C4-2B (cell line): ENCODE results near the gene SLC39A1.

Experiments
- ZFX ChIP-seq: fragments of 450-650 bp; IDR thresholded peaks from 2 replicates; pipeline ENCODE4 v1.6.1; 2017
- TF ChIP-seq, protein P1 (sequence below): fragments of 450-650 bp; conservative IDR thresholded peaks from 2 replicates; pipeline ENCODE4 v1.5.1; 2017; ENCODE audit warnings: mild to moderate bottlenecking

DNA sequence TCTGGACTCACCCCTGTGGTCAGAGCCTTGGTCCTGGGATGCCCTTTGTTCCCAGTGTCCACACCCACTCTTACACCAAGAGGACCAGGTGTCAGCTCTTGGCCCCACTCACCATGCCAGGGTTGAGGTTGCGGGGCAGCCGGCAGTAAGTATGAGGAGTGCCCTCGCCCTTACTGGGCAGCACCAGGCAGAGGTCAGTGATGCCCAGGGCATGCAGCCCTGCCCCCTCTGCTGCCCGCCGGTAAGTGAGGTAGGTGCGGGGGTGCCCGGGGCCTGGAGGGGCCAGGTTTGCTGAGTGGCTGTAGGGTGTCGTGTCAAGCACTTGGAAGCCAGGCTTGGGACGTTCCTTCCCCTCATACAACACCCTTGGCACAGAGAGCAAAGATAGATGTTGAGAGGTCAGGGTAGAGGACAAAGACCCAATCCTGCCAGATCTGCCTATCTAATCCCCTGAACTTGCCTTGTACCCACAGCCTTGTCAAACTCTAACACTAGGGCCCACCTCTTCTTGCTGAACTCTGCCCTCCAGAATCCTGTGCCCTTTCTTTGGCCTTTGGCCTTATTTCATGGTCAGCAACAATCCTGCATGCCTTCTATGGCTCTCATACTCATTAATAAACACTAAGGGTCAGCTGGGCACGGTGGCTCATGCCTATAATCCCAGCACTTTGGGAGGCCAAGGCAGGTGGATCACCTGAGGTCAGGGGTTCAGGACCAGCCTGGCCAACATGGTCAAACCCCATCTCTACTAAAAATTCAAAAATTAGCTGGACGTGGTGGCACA, 20.4 kb downstream of the SLC39A1 start:
- TF ChIP-seq, protein P1, sequence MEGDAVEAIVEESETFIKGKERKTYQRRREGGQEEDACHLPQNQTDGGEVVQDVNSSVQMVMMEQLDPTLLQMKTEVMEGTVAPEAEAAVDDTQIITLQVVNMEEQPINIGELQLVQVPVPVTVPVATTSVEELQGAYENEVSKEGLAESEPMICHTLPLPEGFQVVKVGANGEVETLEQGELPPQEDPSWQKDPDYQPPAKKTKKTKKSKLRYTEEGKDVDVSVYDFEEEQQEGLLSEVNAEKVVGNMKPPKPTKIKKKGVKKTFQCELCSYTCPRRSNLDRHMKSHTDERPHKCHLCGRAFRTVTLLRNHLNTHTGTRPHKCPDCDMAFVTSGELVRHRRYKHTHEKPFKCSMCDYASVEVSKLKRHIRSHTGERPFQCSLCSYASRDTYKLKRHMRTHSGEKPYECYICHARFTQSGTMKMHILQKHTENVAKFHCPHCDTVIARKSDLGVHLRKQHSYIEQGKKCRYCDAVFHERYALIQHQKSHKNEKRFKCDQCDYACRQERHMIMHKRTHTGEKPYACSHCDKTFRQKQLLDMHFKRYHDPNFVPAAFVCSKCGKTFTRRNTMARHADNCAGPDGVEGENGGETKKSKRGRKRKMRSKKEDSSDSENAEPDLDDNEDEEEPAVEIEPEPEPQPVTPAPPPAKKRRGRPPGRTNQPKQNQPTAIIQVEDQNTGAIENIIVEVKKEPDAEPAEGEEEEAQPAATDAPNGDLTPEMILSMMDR = no peak
- no peak for TF ChIP-seq ZFX
